ENCODE measurements around the gene OR12D2.
"Not testable (repeated sequence)": the region's sequence is repeated elsewhere in the genome, so short reads cannot be mapped to it uniquely, and the experiment has no call there.

DNA sequence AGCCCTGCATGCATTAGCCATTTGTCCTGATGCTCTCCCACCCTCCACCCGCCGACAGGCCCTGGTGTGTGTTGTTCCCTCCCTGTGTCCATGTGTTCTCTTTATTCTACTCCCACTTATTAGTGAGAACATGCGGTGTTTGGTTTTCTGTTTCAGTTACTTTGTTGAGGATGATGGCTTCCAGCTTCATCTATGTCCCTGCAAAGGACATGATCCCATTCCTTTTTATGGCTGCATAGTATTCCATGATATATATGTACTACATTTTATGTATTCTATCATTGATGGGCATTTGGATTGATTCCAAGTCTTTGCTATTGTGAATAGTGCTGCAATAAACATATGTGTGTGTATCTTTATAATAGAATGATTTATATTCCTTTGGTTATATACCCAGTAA lies 46.1 kb upstream of the OR12D2 start:
- not testable (repeated sequence) for TF ChIP-seq EZH2 (IDR thresholded peaks at IDR 0.05; ENCODE audit: insufficient read depth, poor library complexity, severe bottlenecking); EZH2phosphoT487 (IDR thresholded peaks at IDR 0.05; ENCODE audit: insufficient read depth, low read depth)
